HepG2 (cell line): ENCODE measurements around the gene PSMA4. TPM values are rescaled to one million over a fixed set of nuclear protein-coding genes. Genes with fewer than 3 reads are reported as not detected.

Source experiments
- ATRX ChIP-seq: sonication (generic); formaldehyde crosslinking; IDR thresholded peaks from 2 replicates; pipeline ENCODE4 v1.4.0; 2020; ENCODE audit warnings: missing genetic modification reagents, borderline replicate concordance
- EP300 ChIP-seq, 3 experiments: sonication (generic) in 1 of 3; formaldehyde crosslinking in 1 of 3; IDR thresholded peaks; 2 replicates each; pipeline versions ENCODE4 v1.5.1 to v1.6.1; 2011 to 2020; ENCODE audit warnings: low read depth in 2 of 3, low read length in 2 of 3, borderline replicate concordance in 1 of 3, improper control_type of control experiment in 1 of 3, mild to moderate bottlenecking in 1 of 3, missing genetic modification reagents in 1 of 3, moderate library complexity in 1 of 3
- KDM1A ChIP-seq: IDR thresholded peaks from 2 replicates; pipeline ENCODE4 v1.6.1; 2016; ENCODE audit warnings: missing compliant biosample characterization
- TAF1 ChIP-seq: sonication (generic); formaldehyde crosslinking; IDR thresholded peaks from 2 replicates; pipeline ENCODE4 v1.4.0; 2020; ENCODE audit warnings: missing genetic modification reagents
- TMF1 ChIP-seq: sonication (generic); formaldehyde crosslinking; IDR thresholded peaks from 2 replicates; pipeline ENCODE4 v1.8.1; 2022; ENCODE audit warnings: low read depth, missing genetic modification reagents
- ZFP37 ChIP-seq: sonication (generic); formaldehyde crosslinking; IDR thresholded peaks from 2 replicates; pipeline ENCODE4 v1.4.0; 2020; ENCODE audit warnings: missing genetic modification reagents, borderline replicate concordance
- ZFP91 ChIP-seq: sonication (generic); formaldehyde crosslinking; IDR thresholded peaks from 2 replicates; pipeline ENCODE4 v1.9.0; 2022; ENCODE audit warnings: missing genetic modification reagents, mild to moderate bottlenecking, borderline replicate concordance
- ZNF10 ChIP-seq: sonication (generic); formaldehyde crosslinking; IDR thresholded peaks from 2 replicates; pipeline ENCODE4 v1.4.0; 2020; ENCODE audit warnings: mild to moderate bottlenecking, low read depth, missing genetic modification reagents, borderline replicate concordance
- ZNF143 ChIP-seq: sonication (generic); formaldehyde crosslinking; IDR thresholded peaks from 2 replicates; pipeline ENCODE4 v1.4.0; 2020; ENCODE audit warnings: missing genetic modification reagents
- ZNF326 ChIP-seq: sonication (generic); formaldehyde crosslinking; IDR thresholded peaks from 2 replicates; pipeline ENCODE4 v1.4.0; 2020; ENCODE audit warnings: missing genetic modification reagents, borderline replicate concordance
- ZNF598 ChIP-seq: sonication (generic); formaldehyde crosslinking; IDR thresholded peaks from 2 replicates; pipeline ENCODE4 v1.5.1; 2020; ENCODE audit warnings: mild to moderate bottlenecking, missing genetic modification reagents, borderline replicate concordance
- ZNF614 ChIP-seq: IDR thresholded peaks from 2 replicates; pipeline ENCODE4 v1.6.1; 2018; ENCODE audit warnings: missing biosample characterization, missing genetic modification reagents, inconsistent platforms, borderline replicate concordance
- ZNF704 ChIP-seq: sonication (generic); formaldehyde crosslinking; IDR thresholded peaks from 2 replicates; pipeline ENCODE4 v1.8.1; 2023; ENCODE audit warnings: mild to moderate bottlenecking, inconsistent platforms, moderate library complexity, missing genetic modification reagents, borderline replicate concordance
- ZNF761 ChIP-seq: sonication (generic); formaldehyde crosslinking; conservative IDR thresholded peaks from 2 replicates; pipeline ENCODE4 v1.4.0; 2020; ENCODE audit warnings: mild to moderate bottlenecking, missing genetic modification reagents
- ZNF781 ChIP-seq: sonication (generic); formaldehyde crosslinking; IDR thresholded peaks from 2 replicates; pipeline ENCODE4 v1.5.1; 2020; ENCODE audit warnings: borderline replicate concordance, mild to moderate bottlenecking, missing genetic modification reagents; ENCODE audit errors: not compliant biosample characterization
- ZSCAN5A ChIP-seq: sonication (generic); formaldehyde crosslinking; IDR thresholded peaks from 2 replicates; pipeline ENCODE4 v1.8.0; 2022; ENCODE audit warnings: mild to moderate bottlenecking, missing genetic modification reagents, borderline replicate concordance
- polyA plus RNA-seq, 8 experiments: library from polyadenylated mRNA; depleted of rRNA in 3 of 8; stranded (reverse) in 7 of 8; unstranded in 1 of 8; fragments of >200 nt; fragmentation: Illumina TruSeq in 4 of 8; extraction: Trizol in 4 of 8; gene quantifications; 2 replicates each; pipeline versions ENCODE4 v1.2.1 to v1.2.3, GENCODE V29; 2011 to 2016; ENCODE audit warnings: low read depth in 4 of 8, missing spikeins in 1 of 8, mixed read lengths in 1 of 8; ENCODE audit not compliant: insufficient read depth in 1 of 8
- total RNA-seq, 5 experiments: library from RNA; depleted of rRNA; stranded (reverse); fragments of >200 nt; fragmentation: Illumina TruSeq; extraction: Trizol; gene quantifications; 2 replicates each; pipeline ENCODE4 v1.2.3, GENCODE V29; 2016; ENCODE audit warnings: low read depth in 1 of 5
- TF ChIP-seq, protein P1 (sequence below): sonication (generic); formaldehyde crosslinking; IDR thresholded peaks from 2 replicates; pipeline ENCODE4 v1.5.0; 2020; ENCODE audit warnings: mild to moderate bottlenecking, low read depth, missing genetic modification reagents, borderline replicate concordance
- TF ChIP-seq, protein P2 (sequence below): sonication (generic); formaldehyde crosslinking; IDR thresholded peaks from 2 replicates; pipeline ENCODE4 v1.5.0; 2020; ENCODE audit warnings: mild to moderate bottlenecking, missing genetic modification reagents, borderline replicate concordance

PSMA4 gene
- total and polyA plus RNA-seq, 2 of the 13 experiments (the other 11 are each of a cell fraction or from before 2014, with no cell fraction given) = 202 to 404 TPM

DNA sequence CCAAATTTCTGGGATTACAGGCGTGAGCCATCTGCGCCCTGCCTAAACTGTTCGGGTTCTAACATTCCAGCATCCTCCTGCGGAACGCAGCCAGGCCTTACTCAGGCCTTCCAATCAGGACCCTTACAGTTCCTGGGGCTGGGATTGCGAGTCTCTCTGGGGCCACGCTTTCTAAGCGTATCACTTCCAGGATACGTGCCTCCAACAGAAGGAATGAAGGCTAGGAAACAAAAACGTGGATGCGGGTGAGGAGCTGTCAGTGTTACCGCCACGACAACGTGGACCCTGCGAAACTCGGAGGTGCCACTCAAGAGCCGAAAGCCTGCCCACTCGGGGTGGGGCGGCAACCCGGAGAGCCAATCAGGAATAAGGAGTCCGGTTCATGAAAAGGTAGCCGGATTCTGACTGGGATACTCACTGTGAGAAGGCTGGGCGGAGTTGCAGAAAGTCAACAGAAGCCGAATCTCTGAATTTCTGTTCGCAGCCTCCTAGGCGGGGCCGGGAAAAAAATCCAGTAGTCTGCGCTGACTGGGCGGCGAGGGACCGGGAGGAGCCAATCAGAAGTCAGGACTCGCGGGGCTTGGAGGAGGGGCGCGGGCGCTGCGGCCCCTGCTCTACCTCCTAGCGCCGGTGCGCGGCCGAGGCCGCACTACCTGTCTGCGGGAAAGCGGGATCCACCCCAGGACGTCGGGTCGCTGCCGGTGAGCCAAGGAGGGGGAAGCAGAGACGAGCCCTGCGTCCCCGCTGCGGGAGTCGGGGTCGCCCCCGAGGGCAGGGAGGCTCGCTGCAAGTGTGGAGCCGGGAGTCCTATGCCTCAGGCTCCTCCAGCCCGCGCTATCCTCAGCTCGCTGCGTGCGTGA, 33.0 kb upstream of the PSMA4 start, which contains the start of gene HYKK (continued):
- no peak for TF ChIP-seq ZSCAN5A (CRISPR knock-in tag)
- TF ChIP-seq ZNF781 (CRISPR knock-in tag) = no peak
- TF ChIP-seq ZNF761 (CRISPR knock-in tag) = no peak
- TF ChIP-seq EP300 (IDR thresholded peaks at IDR 0.05; ENCODE audit: low read depth in 2 of 2, low read length in 2 of 2) = no peak
- TF ChIP-seq EP300 (CRISPR knock-in tag; IDR thresholded peaks at IDR 0.05; ENCODE audit: borderline replicate concordance) = no peak
- TF ChIP-seq TAF1 (CRISPR knock-in tag) = peak; percentile 85
- no peak for TF ChIP-seq ZNF326 (CRISPR knock-in tag)
- 0 out of 2 replicates have a peak, but pooled peaks have one; percentile 20 for TF ChIP-seq ZNF614 (CRISPR knock-in tag)
- TF ChIP-seq TMF1 = no peak
- TF ChIP-seq KDM1A (CRISPR knock-in tag) = no peak
- TF ChIP-seq ZNF143 = no peak
- peak; percentile 77; the same call in 1 of the 2 replicates for TF ChIP-seq ZFP91 (CRISPR knock-in tag)
- no peak for TF ChIP-seq ATRX (CRISPR knock-in tag)
- TF ChIP-seq ZNF598 (CRISPR knock-in tag) = no peak
- no peak for TF ChIP-seq ZNF10
- TF ChIP-seq, protein P1, sequence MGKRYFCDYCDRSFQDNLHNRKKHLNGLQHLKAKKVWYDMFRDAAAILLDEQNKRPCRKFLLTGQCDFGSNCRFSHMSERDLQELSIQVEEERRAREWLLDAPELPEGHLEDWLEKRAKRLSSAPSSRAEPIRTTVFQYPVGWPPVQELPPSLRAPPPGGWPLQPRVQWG (CRISPR knock-in tag) = no peak
- TF ChIP-seq, protein P2, sequence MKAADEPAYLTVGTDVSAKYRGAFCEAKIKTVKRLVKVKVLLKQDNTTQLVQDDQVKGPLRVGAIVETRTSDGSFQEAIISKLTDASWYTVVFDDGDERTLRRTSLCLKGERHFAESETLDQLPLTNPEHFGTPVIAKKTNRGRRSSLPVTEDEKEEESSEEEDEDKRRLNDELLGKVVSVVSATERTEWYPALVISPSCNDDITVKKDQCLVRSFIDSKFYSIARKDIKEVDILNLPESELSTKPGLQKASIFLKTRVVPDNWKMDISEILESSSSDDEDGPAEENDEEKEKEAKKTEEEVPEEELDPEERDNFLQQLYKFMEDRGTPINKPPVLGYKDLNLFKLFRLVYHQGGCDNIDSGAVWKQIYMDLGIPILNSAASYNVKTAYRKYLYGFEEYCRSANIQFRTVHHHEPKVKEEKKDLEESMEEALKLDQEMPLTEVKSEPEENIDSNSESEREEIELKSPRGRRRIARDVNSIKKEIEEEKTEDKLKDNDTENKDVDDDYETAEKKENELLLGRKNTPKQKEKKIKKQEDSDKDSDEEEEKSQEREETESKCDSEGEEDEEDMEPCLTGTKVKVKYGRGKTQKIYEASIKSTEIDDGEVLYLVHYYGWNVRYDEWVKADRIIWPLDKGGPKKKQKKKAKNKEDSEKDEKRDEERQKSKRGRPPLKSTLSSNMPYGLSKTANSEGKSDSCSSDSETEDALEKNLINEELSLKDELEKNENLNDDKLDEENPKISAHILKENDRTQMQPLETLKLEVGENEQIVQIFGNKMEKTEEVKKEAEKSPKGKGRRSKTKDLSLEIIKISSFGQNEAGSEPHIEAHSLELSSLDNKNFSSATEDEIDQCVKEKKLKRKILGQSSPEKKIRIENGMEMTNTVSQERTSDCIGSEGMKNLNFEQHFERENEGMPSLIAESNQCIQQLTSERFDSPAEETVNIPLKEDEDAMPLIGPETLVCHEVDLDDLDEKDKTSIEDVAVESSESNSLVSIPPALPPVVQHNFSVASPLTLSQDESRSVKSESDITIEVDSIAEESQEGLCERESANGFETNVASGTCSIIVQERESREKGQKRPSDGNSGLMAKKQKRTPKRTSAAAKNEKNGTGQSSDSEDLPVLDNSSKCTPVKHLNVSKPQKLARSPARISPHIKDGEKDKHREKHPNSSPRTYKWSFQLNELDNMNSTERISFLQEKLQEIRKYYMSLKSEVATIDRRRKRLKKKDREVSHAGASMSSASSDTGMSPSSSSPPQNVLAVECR (CRISPR knock-in tag) = peak; percentile 86
- no peak; the same call in 1 of the 2 replicates for TF ChIP-seq ZNF704 (CRISPR knock-in tag)
- no peak for TF ChIP-seq ZFP37 (CRISPR knock-in tag)
